ENCODE data around the gene TGFBR3.

Gene TGFBR3

DNA sequence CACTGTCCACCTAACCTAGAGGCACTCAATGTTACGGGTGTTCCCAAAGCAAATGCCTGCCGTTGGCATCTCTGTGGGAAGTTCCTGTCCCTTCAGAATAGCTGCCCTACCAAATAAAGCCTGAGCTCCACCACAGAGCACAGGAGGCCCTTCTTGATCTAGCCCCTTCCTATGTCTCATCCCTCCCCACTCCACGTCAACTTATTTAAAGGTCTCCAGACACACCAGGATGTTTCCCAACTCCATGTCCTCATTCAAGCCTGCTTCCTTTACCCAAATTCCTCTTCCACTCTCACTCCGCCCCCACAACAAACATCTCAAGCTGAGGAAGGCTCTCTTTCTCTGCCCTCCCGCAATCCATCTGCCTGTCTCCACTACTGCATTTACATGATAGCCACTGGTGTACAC is 87.7 kb downstream of the TGFBR3 start:
- no peak for DNase-seq

GRCh38 chr1:91797164-91797563 is 88.8 kb downstream of the TGFBR3 start:
- DNase-seq, result no peak

DNA sequence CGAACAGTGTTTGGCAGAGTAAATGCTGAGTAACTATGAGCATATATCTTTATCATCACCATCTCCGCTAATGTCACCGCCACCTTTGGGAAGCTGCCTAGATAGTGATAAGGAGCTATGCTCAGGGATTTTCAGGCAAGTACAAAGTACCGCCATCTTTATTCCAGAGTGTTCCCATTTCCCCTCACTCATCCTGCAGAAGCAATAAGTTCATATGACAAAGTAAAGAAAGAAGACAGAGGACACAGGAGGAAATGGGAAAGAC is 89.6 kb downstream of the TGFBR3 start:
- no peak for DNase-seq

DNA sequence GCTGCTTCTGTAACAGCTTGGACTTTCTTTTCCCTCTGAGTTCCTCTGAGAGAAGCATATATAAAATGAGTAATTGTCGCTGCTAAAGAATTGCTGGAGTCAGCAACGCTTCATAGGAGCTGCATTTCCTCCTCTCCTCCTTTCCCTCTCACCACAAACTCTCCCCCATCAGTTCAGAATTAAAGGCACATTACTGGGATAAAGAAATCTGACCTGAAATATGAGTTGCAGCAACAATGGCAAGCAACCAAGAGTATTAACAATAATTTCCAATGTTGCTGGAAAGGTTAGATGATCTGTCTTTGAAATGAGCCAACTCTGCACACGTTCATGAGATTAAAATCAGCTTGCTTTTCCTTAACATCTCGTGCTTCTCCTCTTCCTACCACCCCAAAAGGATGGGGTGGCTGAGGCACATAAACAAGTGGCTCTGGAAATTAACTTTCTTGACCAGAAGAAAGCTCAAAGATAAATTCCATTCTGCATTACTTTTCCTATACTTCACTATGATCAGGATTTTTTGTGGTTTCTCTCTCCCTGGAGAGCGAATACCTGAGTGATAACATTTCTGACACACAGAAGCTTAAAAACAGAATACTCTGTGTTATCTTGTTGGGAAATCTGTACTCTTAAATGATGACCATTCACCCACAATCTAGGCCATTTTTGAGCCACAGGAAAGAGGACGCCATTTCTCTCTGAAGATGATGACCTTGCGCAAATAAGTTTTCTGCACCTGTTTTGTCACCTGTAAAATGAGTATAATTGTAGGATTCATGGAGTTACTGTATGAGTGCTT is 90.2 kb downstream of the TGFBR3 start:
- DNase-seq, result no peak

DNA sequence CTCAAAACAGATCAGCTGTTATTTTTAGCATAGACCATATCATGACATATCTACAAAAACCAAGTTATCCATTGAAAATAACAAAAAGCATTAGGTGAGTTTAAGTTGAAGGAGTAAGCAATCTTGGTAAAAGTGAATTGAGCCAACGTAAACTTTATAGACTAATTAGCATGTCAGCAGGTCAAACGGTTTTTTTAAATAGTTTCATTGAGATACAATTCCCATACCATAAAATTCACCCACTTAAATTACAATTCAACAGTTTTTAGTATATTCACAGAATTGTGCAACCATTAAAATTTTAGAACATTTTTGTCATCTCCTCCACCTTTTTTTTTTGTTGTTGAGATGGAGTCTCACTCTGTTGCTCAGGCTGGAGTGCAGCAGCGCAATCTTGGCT is 92.1 kb downstream of the TGFBR3 start:
- no peak for DNase-seq

DNA sequence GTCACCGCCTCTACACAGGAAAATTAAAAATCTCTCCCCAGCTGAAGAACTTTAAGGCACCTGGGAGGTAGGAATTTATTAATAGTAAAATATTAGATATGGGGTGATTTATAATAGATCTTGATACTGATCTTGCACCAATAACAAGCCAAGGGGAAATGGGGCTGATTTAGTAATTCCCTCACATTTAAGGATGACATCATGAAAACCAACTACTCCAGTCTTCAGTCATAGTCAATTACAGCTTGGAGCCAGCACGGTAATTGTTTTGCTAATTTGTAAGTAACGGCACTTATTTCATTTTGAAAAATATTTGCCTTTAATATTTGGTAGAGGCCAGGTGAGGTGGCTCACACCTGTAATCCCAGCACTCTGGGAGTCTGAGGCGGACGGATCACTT is 92.8 kb downstream of the TGFBR3 start:
- no peak for DNase-seq

GRCh38 chr1:91792489-91793071 is 93.4 kb downstream of the TGFBR3 start:
- no peak for DNase-seq

- DNase-seq, result no peak
Observed at GRCh38 chr1:91791691-91792488, 94.1 kb downstream of the TGFBR3 start.

- no peak for DNase-seq
Observed at GRCh38 chr1:91791103-91791502, 94.8 kb downstream of the TGFBR3 start.

DNA sequence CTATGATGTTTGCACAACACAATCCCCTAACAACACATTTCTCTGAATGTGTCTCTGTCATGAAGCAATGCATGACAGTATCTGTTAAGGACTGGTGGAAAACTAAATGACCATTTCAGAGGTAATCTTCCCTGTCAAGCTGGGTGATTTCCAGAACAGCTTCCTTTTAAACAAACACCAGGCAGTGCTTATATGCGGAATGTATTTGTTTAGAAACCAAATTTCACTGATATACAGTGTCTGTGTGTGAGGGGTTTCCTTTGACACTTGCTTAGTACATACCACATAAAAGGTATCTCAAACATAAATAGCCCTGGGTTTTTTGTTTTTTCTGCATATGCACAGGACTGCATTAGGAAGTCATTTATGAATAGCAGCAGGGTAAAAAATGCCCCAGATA is 95.6 kb downstream of the TGFBR3 start:
- no peak for DNase-seq

- DNase-seq, result no peak
Observed at GRCh38 chr1:91789273-91789997, 96.5 kb downstream of the TGFBR3 start.

DNA sequence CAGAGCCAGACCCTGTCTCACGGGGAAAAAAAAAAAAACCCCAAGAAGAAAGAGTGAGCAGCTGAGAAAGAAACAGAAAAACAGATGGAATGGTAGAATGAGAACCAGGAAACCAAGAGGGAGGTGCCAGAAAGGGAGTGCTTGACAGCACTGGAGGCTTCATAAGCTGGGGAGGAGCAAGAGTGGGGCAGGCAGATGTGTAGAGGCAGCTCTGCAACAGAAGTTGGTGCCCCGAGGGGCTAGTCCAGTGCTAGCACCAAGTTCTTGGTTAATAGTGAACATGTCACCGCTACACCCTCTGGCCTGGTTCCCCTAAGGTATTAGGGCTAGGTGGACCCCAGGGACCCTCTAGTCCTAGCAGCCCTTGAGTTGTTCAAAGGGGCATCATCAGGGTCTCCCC is 98.0 kb downstream of the TGFBR3 start:
- no peak for DNase-seq

DNA sequence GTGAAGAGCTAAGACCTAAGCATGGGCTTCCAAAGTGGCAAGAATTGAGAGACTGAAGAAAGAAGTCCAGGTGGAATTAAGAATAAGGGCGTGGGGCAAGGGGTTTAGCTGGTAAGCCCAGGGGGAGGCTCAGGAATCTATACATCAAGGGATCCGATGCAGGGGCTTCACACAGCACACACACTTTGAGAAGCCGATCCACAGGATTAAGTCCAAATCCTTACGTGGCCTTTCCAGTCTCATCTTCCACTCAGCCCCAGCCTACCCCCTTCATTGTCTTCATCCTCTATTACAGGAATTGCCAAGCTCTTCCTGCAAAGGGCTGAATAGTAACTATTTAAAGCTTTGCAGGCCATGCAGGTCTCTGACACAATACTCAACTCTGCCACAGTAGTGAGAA is 101.3 kb downstream of the TGFBR3 start:
- no peak for DNase-seq

GRCh38 chr1:91784191-91784590 is 101.8 kb downstream of the TGFBR3 start:
- DNase-seq, result no peak

DNA sequence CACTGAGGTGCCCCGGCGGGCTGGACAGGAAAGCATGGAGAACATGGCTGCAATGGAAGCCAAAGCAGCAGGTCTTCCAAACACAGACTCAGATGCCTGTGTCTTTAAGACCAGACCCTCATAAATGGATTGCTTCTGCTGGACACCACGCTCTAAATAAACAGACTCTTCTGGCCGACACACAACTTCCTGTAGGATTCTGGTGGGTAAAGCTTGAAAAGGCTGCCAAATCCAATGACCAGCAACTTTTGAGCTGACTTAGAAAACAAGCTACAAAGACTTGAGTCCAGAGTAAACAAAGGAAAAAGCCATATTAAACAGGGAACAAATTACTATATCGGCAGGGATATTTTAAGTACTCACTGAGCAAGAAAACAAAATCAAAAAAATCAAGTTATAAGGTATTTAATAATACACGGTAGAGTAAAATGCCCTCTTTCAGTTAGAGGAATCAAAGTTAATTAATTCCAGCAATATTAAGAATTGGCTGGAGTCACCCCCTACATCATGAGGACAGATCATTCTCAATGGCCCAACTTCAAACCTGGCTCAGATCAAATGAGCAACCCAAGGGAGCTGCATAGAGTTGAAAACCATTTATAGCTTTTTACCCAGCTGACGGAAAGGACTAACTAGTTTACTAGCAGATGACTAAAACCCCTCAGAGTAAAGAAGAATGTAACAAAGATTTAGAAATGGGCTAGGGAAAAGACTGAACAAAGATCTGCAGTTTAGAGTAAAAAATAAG is 102.4 kb downstream of the TGFBR3 start:
- DNase-seq, result no peak

GRCh38 chr1:91781901-91782622 is 103.9 kb downstream of the TGFBR3 start:
- DNase-seq, result no peak

GRCh38 chr1:91781371-91781825 is 104.6 kb downstream of the TGFBR3 start:
- DNase-seq, result no peak

DNA sequence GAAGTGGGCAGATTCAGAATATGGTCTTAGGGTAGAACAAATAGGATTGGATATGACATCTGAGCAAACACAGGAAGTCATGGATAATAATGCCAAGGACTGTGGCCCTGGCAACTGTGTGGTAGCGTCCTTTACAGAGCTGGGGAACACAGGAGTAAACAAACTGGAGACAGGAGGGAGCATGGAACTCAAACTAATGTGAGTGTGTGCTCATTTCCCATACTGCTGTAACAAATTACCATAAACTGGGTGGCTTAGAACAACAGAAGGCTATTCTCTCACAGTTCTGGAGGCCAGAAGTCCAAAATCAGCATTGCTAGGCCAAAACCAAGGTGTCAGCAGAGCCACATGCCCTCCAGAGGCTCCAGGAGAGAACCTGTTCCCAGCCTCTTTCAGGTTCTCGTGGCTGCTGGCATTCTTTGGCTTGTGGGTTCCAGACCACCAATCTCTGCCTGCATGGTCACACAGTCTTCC is 106.4 kb downstream of the TGFBR3 start:
- DNase-seq, result no peak

DNA sequence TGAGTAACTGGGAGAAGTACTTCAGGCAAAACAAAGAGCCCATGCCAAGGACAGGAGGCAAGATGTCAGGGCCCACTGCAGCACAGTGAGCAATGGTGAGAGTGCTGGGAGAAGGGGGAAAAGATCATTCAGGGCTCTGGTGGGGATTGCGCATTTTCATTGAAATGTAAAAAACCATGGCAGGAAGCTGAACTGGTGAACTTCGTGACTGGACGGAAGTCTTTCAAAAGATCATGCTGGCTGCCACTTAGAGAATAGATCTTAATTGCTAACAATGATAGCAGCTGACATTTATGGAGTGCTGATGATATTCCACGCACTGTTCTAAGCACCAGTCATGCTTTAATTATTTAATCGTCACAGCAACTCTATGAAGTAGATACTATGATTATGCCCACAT is 107.0 kb downstream of the TGFBR3 start:
- DNase-seq, result no peak

GRCh38 chr1:91777630-91778300 is 108.2 kb downstream of the TGFBR3 start:
- no peak for DNase-seq

DNA sequence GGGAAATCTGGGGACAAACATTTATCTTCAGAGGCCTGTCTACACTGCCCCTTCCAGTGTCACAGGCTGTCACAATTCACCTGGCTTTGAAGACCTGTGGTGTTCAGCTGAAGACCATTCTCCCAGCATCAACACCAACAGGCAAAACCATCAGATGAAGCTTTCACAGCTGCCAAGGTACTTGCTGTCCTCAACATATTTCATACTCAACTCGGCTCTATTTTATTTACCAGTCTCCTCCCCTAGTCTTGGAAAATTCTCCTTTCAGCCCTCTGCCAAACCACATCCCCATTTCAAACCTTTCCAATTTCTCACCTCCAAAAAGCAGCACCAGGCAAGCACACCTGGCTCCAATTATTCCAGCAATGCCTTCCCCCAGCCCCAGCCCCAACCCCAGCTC is 108.8 kb downstream of the TGFBR3 start:
- DNase-seq, result no peak

Data from activated CD4-positive, alpha-beta T cell treated with anti-CD3 and anti-CD28 coated beads for 4 hours (primary cell).